T-helper 1 cell (primary cell): ENCODE measurements around the gene RRP8.

Source experiments
- DNase-seq, 5 donors: peaks; one replicate each; pipeline ENCODE4 v3.0.0-alpha.2; 2012 to 2020

The RRP8 gene

DNA sequence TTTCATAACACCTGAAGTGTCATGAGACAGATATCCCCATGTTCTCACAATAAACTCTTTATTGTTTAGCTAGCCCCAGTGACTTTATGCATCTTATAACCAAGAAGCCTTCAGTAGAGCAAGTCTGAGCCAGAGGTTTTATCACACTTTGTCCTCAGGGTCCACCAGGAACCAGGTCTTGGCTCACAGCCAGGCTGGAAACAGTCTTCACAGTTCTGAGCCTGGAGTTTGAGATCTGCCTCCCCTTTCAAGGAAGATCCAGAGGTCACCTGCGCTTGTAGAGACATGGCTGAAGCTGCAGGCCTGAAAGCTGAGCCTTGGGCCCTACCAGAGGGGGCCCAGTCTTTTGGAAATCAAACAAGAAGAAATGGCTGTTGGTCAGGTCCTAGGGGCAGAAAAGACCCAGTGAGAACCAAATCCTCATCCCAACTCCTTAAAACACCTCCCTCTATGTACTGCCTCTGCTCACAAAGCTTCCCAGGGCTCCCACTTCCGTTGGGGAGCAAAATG lies 3.5 kb downstream of the RRP8 start:
- no peak for DNase-seq

DNA sequence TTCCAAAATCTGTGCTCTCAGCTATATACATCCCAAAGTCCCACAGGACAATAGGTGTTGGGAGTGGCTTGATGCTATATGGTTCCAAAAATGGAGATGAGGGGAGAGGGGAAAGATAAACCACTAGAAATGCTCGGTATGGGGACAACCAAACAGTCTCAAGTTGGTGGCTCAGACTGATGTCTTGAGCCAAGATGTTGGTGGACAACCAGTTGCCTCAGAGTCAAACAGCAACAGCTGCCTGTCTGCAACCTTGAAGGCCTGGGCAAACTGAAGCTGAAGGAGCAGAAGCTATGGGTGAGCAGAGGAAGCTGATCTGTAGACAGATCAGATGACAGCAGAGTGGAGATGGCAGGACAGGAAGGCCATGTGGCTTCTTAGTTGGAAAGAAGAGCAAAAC lies 4.0 kb downstream of the RRP8 start:
- no peak for DNase-seq

DNA sequence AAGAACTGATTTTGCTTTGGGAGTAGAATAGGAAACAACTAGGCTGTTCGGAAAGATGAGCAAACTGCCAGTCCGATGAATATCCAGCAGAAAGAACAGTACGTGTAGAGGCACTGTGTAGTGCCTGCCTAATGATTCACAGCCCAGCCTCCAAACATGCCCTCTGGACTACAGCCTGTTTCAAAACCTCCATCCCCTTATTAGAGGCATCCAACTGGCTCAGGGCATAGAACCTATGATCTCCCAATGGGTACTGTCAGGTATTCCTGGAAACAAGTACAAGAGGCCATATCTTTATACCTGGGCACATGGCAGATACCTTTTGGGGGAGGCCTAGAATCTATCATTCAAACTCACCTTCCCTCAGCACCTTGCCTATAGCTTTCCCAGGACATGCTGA lies 4.9 kb downstream of the RRP8 start:
- DNase-seq = no peak

DNA sequence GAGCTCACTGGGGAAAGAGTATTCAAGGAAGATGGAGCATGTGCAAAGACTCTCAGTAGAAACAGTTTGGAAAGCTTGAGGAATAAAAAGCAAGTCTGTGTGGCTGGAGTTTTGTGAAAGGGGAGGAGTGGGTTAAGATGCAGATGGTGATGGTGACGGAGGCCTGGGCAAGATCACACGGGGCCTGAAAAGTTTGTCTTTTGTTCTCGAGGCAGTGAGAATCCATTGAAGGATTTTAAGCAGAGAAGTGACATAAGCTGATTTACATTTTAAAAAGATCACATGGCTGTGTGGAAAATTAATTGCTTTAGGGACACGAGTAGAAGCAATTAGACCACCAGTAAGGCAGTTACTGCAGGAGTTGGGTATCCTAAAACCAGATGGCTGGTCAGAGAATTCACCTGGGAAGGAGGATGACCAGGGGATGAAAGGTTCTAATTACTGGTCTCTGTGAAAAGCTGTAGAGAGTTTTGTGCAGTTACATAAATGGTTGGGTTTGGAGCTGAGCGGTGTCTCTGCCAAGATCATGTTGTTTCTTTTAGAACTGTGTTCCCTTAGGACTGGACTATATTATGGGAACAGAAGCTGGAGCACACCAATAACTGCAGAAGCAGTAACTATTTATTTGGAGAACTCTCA lies 7.1 kb downstream of the RRP8 start:
- DNase-seq = no peak

DNA sequence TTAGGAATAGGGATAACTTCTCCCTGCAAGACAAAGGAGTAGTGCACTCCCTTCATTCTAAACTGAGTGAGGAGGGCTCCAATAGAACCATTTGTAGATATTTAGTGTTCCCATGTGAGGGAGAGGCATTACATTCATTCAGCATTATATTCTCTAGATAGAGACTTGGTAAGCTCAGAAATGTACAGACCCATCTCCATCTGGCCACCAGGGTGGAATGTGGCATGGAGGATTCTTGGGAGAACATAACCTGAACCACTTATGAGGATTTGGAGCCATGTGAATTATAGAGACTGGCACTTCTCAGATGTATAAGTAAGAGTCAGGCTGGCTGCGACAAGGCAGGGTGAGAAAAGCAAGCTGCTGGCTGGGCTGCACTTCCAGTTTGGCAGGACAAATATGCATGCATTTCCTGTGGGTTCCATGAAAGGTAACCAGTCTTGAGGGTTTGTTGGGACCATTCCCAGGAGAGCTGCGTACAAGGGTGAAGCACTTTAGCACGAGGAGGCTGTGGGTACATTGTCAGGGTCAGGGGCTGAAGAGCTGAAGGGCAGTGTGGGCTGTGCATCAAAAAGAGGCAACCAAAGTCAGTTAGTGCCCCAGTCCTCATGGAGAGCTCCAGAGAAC lies 9.2 kb downstream of the RRP8 start:
- no peak for DNase-seq

DNA sequence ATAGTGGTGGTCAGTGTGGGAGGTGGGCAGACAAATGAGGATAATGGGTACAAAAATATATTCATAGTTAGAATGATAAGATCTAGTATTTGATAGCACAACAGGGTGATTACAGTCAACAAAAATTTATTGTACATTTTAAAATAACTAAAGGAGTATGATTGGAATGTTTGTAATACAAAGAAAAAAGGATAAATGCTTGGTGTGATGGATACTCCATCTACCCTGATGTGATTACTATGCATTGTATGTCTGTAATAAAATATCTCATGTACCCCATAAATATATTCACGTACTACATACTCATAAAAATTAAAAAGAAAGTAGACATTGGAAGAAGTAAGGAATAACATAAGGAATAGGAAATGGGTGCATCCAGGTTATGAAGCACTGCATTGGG lies 15.4 kb downstream of the RRP8 start:
- no peak for DNase-seq

DNA sequence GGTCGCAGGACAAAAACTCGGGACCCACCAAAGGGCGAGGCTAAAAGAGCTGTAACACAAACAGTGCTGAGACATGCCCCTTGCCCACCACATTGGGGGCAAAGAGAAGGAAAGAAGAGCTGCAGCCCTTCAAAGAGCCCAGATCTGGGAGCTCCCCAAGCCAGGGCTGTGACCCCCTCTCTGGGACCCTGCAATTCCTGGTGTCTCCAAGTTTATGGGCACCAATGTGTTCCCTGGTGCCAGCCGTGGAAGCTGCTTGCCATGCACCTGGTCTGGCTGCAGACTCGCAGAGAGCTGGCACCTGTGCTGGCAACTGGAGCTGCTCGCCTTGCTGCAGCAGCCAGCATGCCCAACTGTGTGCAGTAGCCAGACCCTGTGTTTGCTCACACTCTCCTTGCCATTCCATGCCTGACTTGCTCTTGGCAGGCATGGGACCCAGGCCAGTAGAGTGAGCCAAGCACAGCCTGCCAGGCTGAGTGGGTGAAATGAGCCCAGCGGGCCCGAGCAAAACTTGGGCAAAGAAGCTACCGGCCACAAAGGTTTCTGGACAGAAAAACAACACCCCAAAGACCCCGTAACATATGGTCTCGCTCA lies 16.0 kb downstream of the RRP8 start:
- no peak for DNase-seq

DNA sequence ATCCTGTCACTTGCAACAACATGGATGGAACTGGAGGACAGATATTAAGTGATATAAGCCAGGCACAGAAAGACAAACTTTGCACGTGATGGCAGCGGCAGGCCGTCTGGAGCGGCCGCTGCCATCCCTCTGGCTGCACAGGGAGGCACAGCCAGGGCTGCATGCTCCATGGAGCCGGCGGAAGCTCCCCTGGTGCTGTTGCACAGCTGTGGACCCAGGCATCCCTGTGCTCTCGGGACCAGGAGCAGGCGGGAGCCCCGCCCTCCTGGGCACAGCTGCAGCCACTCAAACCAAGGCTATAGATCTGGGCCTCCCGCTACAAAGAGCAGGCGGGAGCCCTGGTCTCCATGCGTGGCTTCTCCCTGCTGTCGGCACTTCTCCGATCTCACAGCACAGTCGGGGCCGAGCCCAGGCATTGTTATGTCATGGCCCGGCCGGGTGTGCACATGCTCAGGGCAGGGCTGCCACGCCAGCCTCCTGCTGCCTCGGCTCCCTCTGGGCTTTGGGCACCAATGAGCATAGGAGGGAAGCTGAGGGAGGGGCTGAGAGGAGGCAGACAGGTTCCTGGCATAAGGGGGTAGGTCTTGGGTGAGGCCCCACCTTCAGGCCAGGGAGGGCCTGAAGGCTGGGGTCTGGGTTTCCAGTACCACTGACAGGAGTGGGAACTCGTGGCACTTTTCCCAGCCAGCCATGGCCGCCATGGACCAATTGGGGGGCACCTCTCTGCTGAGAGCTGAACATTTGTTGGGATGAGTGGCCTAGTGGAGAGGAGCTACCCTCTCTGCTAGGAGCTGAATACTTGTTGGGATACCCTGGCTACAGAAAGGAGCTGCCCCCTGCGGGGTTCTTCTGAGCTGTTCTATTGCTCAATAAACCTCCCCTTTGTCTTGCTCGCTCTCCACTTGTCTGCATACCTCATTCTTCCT lies 16.7 kb downstream of the RRP8 start:
- no peak for DNase-seq

DNA sequence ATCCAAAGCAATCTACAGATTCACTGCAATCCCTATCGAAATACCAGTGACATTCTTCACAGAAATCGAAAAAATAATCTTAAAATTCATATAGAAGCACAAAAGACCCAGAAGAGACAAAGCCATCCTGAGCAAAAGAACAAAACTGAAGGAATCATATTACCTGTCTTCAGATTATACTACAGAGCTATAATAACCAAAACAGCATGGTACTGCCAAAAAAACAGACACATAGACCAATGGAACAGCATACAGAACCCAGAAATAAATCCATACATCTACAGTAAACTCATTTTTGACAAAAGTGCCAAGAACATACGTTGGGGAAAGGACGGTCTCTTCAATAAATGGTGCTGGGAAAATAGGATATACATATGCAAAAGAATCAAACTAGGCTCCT lies 18.9 kb downstream of the RRP8 start:
- DNase-seq = no peak

DNA sequence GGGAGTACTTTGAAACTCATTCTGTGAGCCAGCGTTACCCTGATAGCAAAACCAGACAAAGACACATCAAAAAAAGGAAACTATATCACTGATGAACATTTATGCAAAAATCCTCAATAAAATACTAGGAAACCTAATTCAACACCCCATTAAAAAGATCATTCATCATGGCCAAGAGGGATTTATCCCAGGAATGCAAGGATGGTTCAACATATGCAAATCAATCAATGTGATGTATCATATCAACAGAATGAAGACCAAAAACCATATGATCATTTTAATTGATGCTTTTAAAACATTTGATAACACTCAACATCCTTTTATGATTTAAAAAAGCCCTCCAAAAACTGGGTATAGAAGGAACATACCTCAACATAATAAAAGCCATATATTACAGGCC lies 19.8 kb downstream of the RRP8 start:
- no peak for DNase-seq

DNA sequence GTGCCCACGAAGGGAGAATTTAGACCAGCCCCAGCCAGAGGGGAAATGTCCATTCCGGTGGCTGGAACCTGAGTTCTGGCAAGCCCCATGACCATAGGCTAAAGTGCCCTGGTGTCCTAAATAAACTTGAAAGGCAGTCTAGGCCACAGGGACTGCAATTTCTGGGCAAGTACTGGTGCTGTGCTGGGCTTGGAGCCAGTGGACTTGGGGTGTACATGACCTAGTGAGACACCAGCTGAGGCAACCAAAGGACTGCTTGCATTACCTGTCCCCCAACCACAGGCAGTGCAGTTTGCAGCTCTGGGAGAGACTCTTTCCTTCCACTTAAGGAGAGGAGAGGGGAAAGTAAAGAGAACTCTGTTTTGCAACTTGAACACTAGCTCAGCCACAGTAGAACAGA lies 23.7 kb downstream of the RRP8 start:
- DNase-seq = no peak

DNA sequence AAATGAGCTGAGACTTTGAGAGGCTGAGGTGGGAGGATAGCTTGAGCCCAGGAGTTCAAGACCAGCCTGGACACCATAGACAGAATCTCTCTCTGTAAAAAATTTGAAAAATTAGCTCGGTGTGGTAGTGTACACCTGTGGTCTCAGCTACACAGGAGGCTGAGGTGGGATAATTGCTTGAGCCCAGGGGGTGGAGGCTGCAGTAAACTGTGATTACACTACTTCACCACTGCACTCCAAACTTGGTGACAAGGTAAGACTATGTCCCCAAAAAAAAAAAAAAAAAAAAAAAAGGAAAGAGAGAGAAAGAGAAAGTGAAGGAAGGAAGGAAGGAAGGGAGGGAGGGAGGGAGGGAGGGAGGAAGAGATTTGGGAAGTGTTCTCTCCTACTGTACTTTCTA lies 25.3 kb downstream of the RRP8 start:
- DNase-seq = no peak

DNA sequence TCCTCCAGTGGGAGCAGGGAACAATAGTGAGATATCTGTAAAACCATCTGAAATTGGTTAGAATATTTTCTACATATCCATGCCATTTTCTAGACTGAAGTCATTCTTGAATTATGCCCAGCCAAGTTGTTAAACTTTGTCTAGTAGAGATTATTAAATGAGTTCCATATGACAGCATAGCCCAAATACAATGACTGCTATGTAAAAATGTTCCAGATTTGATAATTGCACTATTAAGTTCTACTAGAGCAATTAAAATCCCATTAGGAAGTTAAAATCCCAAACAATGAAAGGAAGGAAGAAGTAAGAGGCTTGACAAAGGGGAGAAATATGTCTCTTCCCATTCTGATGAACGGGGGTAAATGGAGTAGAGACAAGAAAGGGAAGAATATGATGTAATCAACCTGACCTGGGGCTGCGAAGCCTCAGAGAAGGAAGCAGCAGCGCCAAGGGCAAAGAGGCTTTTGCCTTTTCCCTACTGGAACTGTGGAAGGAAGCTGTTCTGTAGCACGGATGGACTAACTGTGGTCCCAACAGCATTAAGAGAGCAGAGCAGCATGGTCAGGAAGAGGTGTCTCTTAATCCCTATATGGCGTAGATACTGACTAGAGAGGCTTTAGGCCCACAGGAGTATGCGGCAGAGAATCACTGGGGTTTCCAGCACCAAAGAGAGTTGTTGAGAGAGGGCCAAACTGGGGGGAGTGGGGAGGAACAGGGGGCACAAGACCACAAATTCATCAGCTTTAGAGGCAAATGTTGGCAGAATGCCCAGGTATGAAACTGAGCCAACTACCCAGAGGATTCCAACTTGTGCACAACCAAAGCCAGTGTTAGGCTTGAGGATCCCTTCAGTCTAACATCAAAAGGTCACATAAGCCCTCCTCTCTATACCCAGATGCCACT lies 26.7 kb downstream of the RRP8 start:
- no peak for DNase-seq

DNA sequence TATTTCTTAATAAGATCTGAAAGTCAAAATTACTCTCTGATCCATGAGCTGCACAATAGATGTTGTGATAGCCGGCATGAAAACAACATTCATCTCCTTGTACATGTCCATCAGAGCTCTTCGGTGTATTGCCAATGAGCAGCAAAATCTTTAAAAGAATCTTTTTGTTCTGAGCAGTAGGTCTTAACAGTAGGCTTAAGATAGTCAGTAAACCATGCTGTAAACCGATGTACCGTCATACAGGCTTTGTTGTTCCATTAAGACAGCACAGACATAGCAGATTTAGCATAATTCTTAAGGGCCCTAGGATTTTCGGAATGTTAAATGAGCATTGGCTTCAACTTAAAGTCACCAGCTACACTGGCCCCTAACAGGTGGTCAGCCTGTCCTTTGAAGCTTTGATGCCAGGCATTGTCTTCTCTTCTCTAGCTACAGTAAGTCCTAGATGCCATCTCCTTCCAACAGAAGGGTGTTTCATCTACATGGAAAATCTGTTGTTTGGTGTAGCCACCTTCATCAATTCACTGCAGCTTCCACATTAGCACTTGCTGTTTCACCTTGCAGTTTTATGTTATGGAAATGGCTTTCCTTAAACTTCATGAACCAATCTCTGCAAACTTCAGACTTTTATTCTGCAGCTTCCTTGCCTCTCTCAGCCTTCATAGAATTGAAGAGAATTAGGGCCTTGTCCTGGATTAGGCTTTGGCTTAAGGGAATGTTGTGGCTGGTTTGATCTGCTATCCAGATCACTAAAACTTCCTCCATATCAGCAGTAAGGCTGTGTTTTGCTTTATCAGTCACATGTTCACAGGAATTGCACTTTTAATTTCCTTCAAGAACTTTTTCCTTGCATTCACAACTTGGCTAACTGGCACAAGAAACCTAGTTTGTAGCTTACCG lies 28.4 kb downstream of the RRP8 start:
- no peak for DNase-seq

DNA sequence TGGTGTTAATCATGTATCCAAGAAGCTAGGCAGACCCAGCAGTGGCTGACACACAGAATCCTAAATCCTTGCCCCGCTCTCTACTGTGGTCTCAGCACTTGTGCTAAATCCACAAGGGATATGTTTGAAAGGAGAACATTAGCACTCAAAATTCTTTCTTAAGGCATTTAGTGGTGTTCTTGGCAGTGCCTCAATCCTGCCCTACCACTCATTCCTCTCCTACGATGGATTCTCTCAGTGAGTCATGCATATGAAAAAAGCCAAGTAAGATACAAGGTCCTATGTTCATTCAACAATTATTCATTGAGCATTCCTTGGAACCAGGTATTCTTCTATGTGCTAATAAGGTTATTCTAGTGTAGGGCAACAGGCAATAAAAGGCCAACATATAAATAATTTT lies 31.2 kb downstream of the RRP8 start:
- DNase-seq = no peak

DNA sequence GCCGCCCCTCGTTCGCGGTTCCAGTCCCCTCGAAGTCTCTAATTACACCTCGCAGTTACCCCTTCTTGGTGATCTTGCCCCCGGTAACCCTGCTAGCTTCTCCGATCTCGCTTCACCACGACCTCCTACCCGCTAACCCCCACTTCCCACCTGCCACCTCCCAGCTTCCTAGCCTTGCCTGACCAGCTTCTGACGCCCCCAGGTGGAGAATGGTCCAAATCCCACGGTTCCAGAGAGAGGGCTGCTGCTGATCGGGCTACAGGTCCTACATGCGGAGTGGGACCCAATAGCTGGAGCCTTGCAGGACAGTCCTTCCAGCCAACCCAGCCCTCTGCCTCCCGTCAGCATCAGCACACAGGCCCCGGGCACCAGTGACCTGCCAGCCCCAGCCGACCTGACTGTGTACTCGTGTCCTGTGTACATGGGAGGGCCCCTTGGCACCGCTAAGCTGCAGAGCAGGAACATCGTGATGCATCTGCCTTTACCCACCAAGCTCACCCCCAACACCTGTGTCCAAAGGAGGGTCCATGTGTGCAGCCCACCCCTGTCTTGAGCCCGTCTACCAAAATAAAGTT lies 31.9 kb downstream of the RRP8 start:
- no peak for DNase-seq

DNA sequence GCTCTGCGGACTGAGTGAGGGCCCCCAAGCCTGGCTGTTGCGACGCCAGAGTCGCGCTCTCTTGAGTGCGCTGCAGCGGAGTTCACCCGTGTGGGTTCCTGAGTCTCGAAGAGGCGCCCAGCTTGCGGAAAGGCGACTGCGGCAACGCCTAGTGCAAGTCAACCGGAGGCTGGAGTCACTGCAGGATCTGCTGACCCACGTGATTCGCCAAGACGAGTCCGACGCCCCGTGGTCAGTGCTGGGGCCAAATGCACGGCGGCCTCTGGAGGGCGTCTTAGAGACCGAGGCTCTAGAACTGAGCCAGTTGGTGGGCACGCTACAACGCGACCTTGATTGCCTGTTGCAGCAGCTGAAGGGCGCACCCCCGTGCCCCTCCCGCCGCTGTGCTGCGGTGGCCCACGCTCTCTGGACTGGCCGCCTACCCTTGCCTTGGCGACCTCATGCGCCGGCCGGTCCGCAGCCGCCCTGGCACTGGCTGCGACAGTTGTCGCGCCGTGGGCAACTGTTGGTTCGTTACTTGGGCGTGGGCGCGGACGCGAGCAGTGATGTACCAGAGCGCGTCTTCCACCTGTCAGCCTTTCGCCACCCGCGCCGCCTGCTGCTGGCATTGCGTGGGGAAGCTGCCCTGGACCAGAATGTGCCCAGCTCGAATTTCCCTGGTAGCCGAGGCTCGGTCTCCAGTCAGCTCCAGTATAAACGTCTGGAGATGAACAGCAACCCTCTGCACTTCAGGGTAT lies 32.6 kb downstream of the RRP8 start:
- DNase-seq = no peak

DNA sequence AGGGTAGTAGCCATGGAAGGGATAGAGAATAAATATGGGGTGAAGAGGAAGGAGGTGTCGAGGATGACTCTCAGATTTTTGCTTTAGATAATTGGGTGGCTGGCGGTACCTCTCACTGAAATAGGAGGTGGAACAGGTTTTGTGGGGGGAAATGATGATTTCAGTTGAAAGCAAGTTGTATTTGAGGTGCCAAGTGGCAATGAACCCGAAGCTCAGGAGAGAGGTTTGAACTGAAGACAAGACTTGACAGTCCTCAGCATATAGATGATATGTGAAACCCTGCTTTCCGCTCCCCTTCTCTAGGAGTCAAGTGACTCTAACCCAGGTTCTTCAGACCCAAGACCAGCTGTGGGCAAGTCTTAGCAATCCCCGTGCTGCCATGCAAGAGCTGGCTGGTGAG lies 33.7 kb downstream of the RRP8 start:
- DNase-seq = no peak

DNA sequence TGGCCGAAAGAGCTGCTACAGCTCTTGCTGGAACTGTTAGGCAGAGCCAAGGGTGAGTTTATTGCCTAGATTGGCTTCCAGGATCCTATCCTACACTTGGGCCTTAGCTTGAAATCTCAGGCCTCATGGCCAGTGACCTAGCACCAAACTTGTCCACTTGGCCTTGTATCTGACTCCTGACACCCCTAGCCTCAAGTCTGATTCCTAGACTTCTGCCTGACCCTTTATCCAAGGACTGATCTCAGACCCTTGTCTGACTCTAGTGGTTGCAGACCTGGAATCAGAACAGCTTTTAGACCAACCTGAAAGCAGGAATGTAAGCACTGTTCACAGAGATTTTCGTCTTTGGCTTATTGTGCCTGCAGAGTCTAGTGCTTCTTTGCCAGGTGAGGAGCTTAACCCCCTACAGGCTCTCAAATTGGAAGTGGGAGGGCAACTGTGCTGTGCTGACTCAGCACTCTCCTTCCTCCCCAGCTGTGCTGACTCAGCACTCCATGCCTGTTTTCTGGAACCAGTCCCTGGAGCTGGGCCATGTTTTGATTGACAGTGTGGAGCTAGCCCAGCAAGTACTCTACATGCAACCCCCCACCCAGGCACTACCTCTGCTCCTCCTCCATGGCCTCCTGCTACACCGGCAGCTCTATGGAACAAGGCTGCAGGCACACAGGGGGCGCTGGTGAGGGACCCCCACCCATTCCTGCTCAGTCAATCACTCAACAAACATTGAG lies 35.1 kb downstream of the RRP8 start:
- no peak for DNase-seq
